GM12874 (cell line): ENCODE measurements around the gene FCRLA.

Experiments used
- TF ChIP-seq, protein P1 (sequence below): IDR thresholded peaks from 2 replicates; pipeline ENCODE4 v1.5.1; 2011; ENCODE audit warnings: low read depth, mild to moderate bottlenecking, control low read depth, low read length, moderate library complexity; ENCODE audit not compliant: insufficient read depth

Gene FCRLA

DNA sequence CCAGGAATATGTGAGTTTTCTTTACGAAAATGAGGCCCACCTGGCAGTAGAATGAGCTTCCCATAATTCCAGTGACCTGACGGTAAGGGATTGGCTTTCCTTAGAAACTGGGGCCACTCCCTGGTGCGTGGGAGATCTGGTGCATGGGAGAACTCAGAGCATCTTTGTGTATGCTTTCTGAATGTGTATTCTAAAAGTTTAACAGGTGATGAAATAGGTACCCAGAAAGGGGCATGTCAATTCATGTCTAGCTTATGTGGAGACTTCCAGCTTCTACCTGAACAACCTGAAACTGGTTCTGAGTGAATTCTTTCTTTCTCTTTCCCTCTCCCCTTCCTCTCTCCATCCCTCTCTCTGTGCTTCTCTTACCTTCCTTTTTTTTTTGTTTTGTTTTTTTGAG is 15.2 kb upstream of the FCRLA start:
- TF ChIP-seq, protein P1, sequence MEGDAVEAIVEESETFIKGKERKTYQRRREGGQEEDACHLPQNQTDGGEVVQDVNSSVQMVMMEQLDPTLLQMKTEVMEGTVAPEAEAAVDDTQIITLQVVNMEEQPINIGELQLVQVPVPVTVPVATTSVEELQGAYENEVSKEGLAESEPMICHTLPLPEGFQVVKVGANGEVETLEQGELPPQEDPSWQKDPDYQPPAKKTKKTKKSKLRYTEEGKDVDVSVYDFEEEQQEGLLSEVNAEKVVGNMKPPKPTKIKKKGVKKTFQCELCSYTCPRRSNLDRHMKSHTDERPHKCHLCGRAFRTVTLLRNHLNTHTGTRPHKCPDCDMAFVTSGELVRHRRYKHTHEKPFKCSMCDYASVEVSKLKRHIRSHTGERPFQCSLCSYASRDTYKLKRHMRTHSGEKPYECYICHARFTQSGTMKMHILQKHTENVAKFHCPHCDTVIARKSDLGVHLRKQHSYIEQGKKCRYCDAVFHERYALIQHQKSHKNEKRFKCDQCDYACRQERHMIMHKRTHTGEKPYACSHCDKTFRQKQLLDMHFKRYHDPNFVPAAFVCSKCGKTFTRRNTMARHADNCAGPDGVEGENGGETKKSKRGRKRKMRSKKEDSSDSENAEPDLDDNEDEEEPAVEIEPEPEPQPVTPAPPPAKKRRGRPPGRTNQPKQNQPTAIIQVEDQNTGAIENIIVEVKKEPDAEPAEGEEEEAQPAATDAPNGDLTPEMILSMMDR: no peak

DNA sequence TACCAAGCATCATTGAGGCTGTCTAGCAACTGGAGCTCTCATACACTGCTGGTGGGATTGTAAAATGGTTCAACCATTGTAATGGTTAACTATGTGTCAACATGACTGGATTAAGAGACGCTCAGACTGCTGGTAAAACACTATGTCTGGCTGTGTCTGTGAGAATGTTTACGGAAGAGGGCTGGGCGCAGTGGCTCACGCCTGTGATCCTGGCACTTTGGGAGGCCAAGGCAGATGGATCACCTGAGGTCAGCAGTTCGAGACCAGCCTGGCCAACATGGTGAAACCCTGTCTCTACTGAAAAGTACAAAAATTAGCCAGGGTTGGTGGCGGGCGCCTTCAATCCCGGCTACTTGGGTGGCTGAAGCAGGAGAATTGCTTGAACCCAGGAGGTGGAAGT is 4.8 kb upstream of the FCRLA start:
- TF ChIP-seq, protein P1: no peak

DNA sequence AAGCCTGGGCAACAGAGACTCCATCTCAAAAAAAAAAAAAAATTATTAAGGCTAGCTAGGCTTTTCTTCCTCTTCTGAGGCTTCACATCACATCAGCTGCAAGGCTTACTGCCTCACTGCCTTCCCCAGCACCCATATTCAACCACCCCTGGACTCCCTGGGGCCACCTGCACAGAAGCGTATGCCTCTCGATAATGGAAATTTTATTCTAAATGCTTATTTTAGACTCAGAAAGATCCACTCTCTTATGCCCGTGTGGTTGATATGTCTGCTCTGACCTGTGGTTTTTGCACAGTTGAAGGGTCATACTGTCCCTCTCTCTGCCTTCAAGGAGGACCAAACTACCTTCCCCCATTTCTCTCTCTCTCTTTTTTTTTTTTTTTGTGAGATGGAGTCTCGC is 1.5 kb upstream of the FCRLA start:
- TF ChIP-seq, protein P1: no peak

DNA sequence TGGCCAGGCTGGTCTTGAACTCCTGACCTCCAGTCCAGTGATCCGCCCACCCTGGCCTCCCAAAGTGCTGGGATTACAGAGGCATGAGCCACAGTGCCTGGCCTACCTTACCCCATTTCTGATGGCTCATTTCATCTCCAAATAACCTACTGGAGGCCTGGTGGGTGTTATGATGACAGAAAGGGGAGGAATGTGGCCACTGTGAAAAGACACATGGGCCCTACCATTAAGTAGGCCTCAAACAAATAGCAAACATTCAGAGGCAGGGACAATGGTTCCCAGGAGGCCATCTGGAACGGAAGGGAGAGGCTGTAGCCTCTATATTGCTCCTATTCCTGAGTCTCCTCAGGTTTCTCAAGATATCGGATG is 932 bp upstream of the FCRLA start:
- TF ChIP-seq, protein P1: no peak

DNA sequence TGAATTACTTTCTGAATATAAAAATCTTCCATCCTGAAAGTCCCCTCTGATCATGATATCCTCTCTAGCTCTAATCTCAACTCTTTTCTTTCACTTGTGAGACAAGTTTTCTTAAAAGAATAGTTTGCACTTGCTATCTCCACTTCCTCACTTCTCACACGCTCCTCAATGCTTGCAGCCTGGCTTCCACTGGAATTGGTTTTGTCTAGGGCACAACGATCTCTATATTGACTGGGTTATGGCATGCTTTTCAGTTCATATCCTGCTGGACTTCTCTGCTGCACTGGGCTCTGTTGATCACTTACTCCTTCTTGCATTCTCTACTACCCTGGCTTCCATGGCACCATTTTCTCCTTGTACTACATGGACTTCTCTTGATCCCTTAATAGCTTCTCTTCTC is 474 bp downstream of the FCRLA start:
- TF ChIP-seq, protein P1: no peak

DNA sequence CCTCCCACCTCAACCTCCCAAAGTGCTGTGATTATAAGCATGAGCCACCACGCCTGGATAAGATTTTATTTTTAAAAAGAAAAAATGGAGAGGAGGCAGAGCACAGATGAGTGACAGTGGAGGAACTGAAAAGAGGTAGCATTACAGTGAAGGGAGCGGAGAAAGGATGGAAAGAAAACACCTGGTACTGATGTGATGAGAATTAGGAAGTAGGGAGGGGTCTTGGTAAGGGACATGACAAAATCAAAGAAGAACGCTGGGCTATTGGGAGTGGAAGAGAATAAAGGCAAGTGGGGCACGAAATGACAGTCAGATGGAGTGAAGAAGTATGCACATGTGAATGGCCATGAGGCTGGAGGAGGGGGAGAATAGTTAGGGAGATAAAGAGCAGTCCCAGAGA is 2.3 kb downstream of the FCRLA start:
- TF ChIP-seq, protein P1: no peak

DNA sequence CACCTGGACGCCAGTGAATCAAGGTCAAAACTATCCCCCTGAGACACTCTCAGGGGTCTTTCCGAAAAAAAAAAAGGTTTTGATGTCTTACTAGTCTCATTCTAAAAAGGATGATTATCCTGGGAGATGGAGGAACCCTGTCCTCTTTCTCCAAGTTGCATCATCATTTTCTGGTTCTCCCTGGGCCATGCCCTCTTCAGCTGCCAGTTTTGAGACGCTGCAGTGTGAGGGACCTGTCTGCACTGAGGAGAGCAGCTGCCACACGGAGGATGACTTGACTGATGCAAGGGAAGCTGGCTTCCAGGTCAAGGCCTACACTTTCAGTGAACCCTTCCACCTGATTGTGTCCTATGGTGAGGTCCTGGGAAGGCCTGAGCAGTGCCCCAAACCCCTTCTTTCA is 3.5 kb downstream of the FCRLA start:
- TF ChIP-seq, protein P1: no peak
